DLD1 (cell line): ENCODE results near the gene SULF2.

ENCODE experiments used
- in situ Hi-C: cut with HindIII; loops from 2 replicates; pipeline ENCODE4 v1.10.0; 2017; ENCODE audit warnings: low sequenced_read_pairs

The SULF2 gene

DNA sequence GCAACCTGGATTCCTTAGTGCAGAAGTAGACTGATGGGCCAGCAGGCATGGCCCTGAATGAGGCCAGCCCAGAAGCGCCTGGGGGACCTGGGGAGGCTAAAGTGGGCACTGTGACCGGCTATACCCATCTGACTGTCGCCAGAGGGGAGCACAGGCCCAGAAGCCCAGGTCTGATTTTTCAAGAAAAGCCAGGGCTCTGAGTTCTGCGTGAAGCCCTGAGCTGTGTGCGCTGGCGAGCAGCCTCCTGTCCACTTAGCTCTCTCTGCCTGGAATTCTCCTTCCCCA is 111.7 kb downstream of the SULF2 start:
- in situ Hi-C loops: loop anchor here (10.0 kb wide), 1 partner anchor 111 kb away; the partner anchor contains the start of gene SULF2

DNA sequence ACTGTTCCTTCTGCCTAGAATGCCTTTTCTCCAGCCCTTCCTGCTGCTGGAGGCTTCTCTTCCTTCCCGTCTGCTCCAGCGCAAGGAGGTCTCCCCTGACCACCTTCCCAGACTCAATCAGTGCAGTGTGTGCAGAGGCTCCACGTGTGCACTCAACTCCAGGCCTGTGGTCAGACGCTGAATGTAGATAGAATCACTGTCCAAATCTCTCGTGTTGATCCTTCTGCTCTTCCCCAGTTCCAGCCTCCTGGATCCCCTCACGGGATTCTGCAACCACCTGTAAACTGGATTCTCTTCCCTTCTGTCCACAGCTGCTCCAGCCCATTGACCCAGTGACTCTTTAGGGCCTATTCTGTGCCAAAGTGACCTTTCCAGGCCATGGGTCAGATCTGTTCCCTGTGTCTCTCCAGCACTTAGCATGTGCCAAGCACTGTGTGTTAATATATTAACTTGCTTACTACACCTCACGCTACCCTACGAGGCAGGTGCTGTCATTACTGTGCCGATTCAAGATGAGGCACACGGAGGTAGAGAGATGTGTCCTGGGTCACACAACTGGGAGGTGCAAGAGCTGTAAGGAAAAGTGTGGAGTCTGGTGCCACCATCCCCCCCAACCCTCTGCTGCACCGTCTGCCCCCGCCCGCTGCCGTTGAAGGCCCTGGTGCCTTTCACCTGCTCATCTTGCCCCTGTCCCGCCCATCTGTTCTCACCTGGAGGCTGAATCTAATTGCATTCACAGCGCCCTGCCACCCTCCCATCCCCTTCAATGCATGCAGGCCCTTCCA is 112.2 kb downstream of the SULF2 start:
- in situ Hi-C loops: loop anchor here (10.0 kb wide), 1 partner anchor 112 kb away; the partner anchor contains the start of gene SULF2

DNA sequence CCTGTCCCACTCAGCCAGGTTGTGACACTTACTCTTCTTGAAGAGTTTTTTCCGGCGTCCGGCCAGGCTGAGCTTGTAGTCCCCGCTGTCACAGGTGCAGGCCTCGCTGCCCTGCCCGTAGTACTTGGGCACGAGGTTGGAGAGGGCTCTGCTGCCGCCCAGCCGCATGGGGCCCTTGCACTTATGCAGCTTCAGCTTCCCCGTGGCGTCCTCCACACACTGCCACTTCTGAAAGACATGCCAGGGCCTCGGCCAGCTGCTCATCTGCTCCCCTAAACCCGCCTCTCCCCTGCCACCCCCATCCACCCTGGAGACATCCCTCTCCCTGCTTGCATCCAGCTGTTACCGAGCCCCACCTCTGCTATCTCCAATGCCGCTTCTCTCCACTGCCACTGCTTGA is 113.1 kb downstream of the SULF2 start:
- in situ Hi-C loops: loop anchor here (10.0 kb wide), 1 partner anchor 113 kb away; the partner anchor contains the start of gene SULF2

DNA sequence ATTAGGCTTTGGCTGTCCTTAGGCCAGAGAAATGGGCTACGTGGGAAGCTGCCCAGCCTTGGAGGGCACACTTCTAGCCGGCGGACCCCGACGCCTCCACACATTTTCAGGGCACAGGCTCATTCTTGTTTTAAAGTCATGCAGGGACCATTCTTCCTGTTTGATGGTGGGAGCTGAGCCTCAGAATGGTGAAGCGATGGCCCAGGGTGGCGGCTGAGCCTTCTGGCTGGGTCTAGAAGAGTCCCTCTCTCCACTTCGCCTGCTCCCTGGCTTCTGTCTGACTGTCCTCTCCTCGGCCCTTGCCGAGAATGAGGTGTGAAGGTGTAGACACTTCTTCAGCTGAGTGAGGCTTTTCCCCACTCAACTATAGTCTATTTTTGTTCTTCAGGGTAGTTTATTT is 114.4 kb downstream of the SULF2 start:
- in situ Hi-C loops: loop anchor here (10.0 kb wide), 1 partner anchor 114 kb away; the partner anchor contains the start of gene SULF2

DNA sequence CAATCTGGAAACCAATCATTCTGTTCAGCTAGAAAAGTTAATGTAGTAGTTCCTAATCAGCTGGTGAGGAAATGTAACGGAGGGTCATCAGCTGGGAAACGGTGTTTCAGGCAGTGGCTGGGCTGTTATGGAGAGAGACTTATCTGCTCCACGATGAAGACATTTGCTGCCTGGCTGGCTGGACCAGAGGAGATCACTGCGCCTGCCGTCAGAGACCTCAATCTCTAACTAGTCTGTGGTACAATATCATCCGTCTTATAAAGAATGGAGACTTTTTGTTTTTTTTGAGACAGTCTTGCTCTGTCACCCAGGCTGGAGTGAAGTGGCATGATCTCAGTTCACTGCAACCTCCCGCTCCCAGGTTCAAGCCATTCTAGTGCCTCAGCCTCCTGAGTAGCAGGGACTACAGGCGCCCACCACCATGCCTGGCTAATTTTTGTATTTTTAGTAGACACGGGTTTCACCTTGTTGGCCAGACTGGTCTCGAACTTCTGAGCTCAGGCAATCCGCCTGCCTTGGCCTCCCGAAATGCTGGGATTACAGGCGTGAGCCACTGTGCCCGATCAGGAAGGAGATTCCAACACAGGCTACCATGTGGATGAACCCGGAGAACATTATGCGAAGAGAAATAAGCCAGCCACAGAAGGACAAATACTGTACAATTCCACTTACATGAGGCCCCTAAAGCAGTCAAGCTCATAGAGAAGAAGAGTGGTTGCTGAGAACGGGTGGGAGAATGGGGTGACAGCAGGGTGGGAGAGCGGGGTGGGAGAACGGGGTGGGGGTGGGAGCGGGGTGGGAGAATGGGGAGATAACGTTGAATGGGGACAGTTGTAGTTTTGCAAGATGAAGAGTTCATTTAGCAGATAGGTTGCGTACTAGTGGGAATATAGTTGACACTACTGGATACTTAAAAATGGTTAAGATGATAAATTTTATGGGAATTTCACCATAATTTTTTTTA is 115.1 kb downstream of the SULF2 start:
- in situ Hi-C loops: loop anchor here (10.0 kb wide), 1 partner anchor 115 kb away; the partner anchor contains the start of gene SULF2

DNA sequence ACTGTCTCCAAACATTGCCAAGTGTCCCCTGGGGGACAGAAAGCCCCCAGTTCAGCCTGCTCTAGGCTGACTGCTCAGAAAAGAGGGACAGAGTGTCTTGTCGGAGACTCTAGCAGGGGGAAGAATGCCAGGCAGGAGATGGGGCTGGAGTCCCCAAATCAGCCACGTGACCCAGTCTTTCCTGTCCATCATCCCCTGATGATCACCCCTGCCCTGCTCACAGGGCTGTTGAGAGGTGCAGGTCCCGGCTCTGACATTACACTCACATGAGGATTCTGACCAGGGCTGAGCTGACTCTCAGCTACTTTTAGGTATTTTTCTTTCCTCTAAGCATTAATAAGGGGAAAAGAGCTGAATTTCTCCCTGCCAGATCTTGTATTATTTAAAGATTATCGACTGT is 115.8 kb downstream of the SULF2 start:
- in situ Hi-C loops: no loop called here

DNA sequence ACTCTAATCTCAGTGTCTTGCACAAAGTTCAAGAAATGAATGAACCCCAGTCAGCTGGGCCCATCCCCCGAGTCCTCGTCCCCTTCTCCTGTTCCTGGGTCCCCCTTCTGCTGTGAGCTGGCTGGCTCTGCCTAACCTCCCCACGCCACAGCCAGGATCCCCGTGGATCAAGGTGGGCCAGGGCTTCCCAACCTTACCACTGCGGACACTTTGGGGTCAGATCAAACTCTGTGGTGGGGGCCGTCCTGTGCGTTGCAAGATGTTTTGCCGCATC is 116.2 kb downstream of the SULF2 start:
- in situ Hi-C loops: no loop called here

DNA sequence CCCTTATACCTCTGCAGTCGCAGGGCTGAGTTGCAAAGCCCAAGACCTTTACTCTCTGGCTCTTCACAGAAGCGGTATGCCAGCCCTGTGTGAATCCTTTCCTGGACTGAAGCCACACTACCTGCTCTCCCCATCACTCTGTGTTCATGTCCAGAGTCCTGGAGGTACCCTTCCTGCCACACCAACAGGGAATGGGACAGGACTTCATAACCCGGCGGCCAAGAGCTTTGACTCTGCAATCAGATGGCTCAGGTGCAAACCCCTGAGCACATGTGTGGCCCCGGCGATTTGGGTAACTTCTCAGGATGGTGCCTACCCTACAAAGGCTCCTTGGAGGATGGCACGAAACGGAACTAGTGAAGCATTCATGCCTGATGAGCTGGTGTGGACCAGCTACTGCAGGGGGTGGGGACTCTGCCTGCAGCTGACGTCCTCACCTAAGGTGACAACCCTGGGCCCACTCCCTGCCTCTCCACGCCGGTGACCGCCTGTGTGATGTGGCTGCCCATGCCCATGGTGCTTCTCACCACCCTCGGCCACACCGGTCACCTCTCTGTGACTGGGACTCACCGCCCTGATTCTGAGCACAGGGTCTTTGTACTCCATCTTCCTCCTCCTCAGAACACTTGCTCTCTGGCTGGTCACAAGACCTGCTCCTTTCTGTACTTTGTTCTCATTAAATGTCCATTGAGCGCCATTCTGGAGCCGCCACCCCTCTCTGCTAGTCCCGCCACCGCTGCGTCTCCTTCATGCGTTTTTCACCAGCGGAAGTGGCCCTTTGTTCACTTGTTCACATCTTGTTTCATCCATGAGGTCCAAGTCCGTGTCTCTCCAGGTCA is 116.7 kb downstream of the SULF2 start:
- in situ Hi-C loops: no loop called here

DNA sequence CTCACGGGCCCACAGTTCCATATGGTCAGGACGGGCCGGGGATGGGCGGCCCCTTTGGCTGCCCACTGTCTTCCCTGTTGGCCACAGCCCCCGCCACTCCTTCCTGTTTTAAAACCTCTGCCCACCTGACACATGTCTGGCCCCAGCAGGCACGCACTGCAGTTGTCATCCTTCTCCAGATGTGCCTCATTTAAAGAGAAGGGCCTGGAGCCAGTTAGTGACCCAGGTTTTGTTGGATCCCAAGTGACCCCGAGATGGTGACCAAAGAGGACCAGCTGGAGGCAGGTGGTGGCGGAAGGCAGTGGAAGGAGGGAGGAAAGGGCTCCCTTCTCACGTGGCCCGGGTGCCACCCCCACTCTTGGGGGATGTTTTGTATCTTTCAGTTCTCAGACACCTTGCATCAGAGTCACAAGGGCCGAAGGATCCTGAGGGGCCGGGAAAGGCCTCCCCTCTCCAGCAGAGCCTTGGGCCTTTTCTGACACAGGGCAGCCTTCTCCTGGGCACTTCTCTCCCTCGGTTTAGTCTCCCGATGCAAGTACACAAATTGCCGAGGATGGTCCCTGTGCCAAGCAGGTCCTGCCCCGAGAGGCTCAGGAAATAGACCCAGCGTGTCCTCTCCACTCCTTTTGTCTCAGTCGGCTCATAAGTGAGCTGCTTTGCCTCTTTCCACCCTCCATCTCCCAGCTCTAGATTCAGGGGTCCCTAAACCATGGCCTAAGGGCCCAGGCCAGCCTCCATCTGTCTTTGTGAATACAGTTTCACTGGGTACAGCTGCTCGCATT is 117.6 kb downstream of the SULF2 start:
- in situ Hi-C loops: no loop called here

DNA sequence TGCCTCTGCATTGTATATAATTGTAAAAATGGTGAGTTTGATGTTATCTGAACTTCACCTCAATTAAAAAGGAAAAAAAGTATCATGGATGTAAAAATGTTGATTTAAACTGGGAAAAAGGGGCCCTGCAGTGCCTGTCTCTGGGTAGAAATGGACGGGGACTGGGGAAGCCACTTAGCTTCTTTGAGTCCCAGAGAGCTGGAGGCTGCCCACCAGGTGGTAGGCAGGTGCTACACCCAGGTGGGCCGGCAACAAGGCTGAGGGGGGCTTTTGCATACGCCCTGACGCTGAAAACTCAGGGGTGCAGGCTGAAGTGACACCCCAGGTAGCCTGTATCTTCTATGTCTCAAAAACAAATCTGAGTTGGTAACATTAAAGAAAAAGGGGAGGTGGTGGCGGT is 118.2 kb downstream of the SULF2 start:
- in situ Hi-C loops: no loop called here

DNA sequence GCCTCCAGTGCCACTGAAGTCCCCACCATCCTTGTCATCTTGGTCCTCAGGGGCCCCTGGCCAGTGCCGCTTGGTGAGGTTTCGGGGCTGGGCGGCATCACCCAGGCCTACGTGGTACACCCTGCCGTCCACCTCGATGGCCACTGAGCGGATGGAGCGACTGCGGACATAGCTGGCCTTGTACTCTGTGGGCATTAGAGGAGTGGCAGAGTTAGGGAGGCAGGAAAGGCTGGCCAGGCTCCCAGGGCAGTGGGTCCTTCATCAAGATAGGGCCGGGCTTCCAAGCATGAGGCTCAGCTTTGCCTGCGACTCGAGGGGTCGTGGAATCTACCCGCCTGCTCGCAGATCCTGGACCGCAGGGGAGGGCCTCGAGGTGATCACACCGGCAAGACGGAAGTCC is 119.0 kb downstream of the SULF2 start:
- in situ Hi-C loops: no loop called here

DNA sequence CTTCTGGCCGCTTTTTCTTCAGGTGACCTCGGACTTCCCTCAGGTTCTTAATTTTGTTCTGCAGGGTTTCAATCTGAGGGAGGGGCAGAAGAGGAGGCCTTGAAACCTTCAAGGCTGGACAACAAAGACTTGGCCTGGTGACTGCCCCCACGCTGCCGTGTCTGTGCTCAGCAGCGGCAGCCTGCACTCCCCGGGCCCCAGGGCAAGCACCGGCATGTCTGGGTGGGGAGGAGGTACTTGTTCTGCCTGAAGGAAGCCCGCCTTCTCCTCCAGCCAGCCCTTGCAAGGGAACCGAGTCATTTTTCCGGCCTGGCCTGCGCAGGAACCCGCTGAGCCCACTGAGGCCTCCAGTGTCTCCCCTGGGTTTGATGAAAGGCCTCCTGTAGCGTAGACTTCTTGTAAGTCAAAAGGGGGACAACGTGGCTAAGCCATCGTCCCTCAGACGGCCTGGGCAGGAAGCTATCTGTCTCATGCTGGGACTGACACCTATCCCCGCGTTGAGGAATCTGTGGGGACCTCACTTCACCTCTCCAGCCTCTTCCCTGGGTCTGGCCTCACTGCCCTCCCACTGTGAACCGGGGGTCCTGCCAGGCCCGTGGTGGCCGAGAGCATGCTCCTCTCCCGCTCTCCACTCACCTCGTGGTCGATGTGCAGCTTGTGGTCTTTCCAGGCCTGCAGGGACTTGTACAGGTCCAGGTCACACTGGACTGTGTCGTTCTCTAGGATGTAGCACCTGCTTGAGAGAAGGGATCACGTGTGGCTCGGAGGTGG is 119.9 kb downstream of the SULF2 start:
- in situ Hi-C loops: no loop called here

DNA sequence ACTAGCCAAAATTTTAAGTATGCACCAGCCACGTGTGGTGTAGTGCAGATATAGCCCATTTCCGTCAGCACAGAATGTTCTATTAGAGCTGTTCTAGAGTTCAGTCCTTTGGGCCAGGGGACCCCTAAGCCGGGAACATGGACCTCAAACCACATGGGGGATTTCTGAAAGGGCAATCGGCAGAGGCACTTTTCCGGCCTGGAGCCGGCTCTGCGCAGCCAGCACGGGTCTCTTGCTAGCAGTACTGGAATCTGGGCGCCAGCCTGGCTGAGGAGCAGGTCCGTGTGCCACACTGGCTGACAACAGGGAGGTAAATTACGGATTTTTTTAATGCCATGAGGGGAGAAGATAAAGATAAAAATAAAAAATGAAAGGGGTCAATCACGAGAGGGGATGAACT is 120.5 kb downstream of the SULF2 start:
- in situ Hi-C loops: loop anchor here (5.0 kb wide), 1 partner anchor 38 kb away; no protein-coding TSS in a partner anchor

DNA sequence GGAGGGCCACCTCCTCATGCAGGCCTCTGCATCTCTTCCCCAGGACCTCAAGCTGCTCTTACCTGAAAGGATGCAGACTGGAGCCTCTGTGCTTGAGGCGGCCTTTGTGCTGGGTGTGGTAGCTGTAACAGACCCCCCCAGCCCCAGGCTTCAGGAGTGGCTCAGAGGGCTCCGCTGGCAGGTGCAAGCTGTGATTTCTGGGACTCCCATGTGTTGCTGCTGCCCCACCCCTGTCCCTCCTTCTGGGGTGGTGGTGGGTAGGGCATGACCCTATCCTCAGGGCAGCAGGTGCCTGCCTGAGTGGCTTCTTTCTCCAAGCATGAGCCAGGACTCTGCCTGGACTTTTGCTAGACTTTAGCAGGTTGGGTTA is 121.2 kb downstream of the SULF2 start:
- in situ Hi-C loops: loop anchor here (5.0 kb wide), 1 partner anchor 38 kb away; no protein-coding TSS in a partner anchor

DNA sequence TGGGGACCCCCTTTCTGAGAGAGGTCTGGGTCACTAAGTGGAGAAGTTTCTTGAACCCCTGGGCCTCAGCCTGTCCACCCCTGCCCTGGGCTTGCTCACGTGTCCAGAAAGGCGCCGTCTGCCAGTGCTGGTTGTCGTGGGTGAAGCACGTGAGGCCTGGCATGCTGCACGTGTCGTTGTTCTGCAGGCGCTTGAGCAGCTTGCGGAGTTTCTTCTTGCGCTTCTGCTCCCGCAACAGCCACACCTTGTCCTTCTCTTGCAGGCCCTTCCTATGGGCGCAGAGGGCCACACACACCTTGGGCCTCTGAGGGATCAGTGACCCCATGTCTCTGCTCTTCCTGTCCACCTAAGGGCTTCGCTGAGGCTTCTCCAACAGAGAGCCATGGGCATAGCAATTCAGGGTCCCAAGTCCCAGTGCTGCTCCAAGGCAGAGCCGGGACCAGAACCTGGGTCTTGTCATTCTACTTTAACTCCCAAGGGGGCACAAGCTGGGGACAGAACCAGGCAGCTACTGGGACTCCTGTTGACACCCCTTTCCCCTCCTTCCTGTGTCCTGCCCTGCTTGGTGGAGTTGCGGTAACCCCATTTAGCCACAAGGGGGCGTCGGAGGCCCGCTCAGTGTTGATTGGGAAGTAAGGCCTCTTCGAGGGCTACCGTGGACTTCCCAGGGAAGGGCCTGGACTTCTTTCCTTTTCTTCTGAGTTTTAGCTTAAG is 121.8 kb downstream of the SULF2 start:
- in situ Hi-C loops: loop anchor here (5.0 kb wide), 1 partner anchor 39 kb away; no protein-coding TSS in a partner anchor

DNA sequence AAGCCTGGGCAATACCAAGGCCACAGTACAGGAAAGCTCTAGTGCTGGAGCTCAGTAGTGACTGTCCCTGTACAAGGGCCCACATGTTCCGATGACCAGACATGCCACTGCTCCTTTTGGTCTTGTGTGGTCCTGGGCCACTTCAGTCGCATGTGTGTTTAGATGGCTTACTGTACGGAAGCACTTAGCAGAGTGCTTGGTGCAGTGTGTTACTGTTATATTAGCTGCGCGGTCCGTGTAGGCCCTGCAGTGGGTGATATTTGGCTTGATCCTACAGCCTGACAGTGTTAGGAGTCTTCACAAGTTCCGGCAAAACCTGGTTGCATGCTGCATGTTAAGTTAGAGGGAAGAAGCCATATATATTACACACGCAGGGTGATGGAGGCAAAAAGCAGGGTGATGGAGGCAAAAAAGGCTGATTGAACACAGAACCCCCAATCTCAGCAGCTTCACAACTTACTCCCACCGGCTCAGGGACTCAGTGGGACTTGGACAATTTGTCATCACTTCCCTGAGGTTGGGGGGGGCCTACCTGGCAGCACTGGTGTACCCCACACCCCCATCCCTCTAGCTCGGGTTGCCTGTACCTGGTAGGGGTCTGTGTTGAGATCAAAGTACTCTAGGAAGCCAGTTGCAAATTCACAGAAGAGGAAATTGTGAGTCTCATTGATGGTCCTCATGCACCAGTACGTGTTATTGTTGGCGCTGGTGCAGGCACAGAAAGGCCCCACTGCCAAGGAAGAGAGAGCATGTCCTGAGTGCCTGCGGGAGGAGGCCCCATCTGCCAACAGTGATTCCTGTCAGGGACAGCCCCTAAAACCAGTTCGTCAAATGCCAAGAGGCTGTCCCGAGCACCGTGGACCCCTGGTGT is 122.6 kb downstream of the SULF2 start:
- in situ Hi-C loops: loop anchor here (5.0 kb wide), 1 partner anchor 40 kb away; no protein-coding TSS in a partner anchor

DNA sequence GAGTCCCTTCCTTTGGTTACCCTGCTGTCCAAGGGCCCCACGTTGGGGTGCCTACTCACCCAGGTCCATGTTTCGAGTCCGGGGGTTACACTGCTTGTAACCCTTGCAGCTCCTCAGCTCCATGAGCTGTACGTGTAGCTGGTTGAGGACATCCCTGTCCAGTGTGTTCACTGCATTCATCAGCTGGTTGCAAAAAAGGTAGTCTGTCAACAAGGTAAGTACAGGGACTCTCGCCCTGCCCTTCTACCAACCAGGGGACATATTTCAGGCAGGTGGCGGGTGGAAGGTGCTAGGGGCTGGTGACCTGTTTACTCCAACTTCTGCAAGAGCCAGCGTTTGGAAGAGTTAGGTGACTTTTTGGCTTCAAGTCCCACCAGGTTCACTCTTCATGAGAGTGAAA is 123.6 kb downstream of the SULF2 start:
- in situ Hi-C loops: loop anchor here (5.0 kb wide), 1 partner anchor 41 kb away; no protein-coding TSS in a partner anchor
